Anterior cingulate cortex (tissue), 58 donors: ENCODE results near the gene ACSBG1.

ENCODE experiments used
- DNase-seq, 58 donors: peaks; one replicate each; lab custom pipeline; 2025; lab: John Stamatoyannopoulos, UW

ACSBG1 gene

DNA sequence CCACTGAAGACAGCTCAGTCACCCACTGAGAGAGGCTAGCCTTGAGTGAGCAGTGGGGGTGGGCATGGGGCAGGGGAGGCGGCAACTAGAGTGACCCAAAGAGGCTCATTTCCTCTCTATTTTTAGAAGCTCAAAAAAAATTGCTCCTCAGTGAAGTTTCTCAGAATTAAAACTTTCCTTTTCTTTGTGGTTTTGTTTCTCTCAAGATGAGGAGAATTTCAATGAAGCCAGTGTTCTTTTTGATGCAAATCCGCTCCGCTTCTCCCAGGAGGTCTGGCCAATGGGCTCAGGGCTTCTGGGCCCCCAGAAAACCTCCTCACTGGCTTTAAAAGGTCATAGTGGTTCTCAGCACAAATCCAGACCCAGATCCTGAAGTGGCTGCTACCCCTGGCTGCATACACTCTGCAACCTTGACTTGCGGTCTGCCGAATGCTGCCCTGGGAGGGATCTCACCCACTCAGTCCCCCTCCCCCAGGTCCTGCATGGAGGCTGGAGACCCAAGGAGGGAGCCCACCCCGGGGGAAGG, at the start of gene ACSBG1:
Gene ACSBG1 (minus strand): TSS at position 51 of the 526 bp plus-strand sequence. CDS start 64 bp downstream, outside the sequence.
- DNase-seq, result peak in 19 of 58 donors; percentile 5 to 82 (median 41)

- peak in 1 of 58 donors; percentile 10 for DNase-seq
These were observed 48.0 kb upstream of the ACSBG1 start for GRCh38 chr15:78282324-78282723.

DNA sequence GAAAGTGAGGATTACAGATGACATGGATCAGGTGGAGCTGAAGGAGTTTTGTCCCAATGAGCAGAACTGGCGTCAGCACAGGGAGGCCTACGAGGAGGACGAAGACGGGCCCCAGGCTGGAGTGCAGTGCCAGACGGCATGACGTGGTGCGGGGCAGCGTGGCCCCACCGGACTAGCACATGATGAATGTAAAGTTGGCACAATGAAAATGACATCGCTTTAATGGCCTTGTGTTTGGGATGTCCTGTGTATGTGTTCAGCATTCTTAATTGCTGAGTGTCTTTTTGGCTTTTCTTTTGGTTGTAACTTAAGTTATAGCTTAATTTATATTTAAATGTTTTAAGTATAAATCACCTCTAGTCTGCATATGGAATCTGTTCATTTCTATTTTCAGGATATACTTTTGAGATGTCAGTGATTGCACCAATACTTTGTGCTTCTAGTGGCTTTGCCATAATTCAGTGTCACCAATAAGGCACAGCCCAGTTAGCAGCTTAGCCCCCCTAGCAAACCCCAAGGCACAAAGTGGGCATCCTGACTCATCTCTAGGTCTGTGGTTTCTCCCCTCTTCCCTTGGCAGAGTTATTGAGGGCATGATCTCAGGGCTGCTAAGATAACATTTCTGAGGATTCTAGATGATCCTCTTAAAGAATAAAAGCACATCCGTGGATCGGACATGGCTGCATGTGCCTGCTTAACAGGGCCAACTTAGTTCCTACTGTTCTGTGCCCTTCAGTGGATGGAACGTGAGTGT, 46.1 kb upstream of the ACSBG1 start:
- no peak for DNase-seq

DNA sequence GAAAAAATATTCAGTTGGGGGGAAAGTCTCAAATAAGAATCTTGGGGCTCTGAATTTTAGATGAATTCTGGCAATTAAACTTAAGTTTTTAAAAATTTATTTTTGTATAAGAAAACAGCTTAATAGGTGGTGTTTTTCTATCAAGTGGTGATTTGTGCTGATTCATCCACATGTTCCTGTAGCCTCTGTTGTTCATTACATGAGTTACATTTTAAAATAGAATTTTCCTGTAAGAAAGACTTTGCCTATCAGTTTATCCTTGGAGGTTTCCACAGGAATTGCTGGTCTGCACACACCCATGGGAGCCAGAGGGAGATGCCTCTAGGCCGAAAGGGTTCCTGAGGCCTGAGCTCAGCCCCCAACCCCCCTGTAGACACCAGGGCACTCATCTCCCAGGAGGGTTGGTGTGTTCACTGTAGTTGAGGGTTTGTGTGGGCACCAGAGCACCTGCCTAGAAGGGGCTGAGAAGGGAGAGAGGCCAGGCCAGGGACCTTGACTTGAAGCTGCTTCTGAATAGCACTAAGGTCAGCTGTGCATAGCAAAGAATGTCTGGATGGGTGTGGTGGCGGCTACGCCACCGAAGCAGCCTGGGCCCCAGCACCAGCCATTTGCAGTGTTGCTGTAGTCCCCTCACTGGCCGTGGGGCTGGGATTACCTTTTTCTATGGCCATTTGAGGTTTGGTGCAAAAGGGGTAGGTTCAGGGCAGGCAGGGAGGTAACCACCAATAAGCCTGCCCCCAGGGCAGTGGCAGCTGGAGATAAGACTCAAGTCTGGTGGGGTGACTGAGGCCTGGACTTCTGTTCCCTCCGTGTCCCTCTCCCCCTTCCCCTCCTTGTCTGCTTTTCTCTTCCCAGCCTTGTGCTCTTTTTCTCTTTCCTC, 41.9 kb upstream of the ACSBG1 start:
- no peak for DNase-seq

GRCh38 chr15:78274994-78275393, 40.6 kb upstream of the ACSBG1 start:
- DNase-seq, result no peak

DNA sequence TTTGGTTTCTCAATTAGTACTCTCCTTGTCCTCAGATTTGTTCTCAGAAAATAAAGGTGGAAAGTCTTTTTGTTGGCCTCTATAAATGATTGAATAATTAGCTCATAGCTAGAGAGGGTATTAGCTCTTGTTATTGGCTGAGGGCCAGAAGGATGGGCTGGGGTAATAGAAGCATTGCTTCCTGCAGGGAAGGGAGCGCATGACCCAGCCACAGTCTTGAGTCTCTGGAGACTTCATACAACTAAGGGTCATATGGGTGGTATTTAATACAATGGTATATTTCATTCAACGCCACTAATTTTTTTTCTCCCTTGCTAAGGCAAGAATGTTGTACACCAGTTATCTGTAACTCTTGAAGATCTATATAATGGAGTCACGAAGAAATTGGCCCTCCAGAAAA, 38.4 kb upstream of the ACSBG1 start:
- no peak for DNase-seq

DNA sequence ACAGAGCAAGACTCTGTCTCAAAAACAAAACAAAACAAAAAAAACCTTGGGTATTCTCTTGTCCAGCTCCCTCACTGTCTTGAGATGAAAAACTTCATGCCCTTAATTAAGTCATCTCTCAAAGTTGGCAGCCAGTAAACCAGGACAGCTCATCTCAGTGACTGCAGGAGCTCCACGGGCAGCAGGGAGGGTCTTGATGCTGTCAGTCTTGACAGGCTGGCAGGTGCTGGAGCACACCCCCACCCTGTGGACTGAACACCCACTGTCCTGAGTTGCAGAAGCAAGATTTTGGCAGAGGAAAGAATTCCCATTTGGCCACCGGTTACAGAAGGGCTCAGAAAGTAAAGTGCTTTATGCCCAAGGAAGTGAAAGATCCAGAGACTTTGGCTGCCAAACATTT, 38.0 kb upstream of the ACSBG1 start:
- no peak for DNase-seq

- DNase-seq, result no peak
These were observed 32.4 kb upstream of the ACSBG1 start for GRCh38 chr15:78266806-78267205.

DNA sequence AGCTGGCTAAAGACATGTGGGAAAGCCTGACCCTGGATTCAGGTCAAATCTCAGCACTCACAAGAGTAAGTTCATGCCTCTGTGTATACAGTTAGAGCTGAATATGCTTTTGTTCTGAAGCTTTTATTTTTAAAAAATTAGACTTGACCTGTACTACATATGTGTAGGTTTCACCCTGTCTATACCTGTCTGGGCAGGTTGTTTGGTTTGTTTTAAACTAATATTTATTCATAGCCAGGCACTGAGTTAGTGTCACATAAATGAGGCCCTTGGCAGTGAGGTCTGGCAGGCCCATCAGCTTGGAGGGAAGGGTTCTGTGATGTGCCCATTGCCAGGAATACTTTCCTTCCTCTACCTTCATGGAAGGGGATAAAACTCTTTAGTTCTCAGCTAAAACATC, 31.9 kb upstream of the ACSBG1 start:
- DNase-seq, result no peak

GRCh38 chr15:78265752-78266224, 31.4 kb upstream of the ACSBG1 start:
- DNase-seq, result peak in 4 of 58 donors; percentile 8 to 30 (median 15)

GRCh38 chr15:78265137-78265460, 30.7 kb upstream of the ACSBG1 start:
- peak in 2 of 58 donors; percentile 54 to 62 for DNase-seq

- peak in 52 of 58 donors; percentile 19 to 88 (median 62) for DNase-seq
These were observed 30.2 kb upstream of the ACSBG1 start, which contains the start of gene DNAJA4 for GRCh38 chr15:78264304-78265136. Gene DNAJA4 (plus strand): TSS chr15:78264562. CDS start chr15:78264764, 202 bp downstream.

DNA sequence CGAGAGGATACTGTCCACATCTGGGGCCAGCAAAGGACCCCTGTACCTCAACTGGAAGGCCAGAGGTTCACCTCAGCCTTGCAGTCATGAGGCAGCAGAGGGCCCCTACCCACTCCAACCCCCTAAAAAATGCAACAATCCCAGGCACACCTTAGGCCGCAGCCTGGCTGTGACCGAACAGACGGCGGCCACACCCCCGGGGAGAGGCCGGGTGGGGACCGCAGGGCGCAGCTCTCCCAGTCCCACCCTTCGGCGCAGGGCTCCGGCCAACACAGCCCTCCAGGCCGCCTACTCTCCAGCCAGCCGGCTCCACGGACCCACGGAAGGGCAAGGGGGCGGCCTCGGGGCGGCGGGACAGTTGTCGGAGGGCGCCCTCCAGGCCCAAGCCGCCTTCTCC, 29.5 kb upstream of the ACSBG1 start:
- no peak for DNase-seq

- no peak for DNase-seq
These were observed 29.0 kb upstream of the ACSBG1 start for GRCh38 chr15:78263351-78263781.

DNA sequence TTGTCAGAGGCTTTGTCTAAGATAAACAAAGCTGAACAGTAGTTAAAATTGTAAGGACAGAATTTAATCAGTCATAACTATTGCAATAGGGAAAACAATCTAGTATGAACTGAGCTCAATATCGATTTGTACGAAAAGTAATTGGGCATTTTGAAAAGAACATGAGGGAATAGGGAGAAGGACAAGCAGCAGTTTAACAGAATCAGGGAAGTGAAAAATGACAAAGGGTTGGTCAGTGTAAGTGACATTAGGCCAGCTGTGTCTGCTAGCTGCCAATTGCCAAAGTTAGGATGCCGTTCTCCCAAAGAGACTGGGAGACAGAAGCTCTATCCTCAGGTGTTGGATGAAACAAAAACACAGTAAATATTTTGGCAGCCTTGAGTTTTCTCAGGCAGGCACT, 26.7 kb upstream of the ACSBG1 start:
- no peak for DNase-seq

GRCh38 chr15:78260489-78260888, 26.1 kb upstream of the ACSBG1 start:
- peak in 2 of 58 donors; percentile 20 to 26 for DNase-seq

DNA sequence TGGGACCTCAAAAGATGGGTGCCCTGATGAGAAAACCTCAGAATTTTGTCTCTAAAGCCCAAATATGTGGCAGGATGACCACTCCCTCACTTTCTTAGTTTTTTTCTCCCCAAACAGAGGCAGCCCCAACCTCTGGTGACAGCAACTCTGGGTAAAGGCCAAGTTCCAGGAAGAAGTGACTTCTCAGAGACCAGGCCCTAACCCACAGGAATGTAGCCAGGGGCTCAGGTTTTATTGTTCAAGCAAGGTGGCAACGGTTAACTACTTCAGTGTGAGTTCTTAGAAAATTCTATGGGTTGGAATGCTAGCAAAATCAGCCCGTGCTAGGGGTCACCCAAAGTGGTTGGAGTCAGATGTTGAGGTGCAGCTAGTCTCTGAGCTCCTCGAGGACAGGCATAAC, 24.9 kb upstream of the ACSBG1 start:
- DNase-seq, result no peak

GRCh38 chr15:78257681-78258080, 23.3 kb upstream of the ACSBG1 start:
- peak in 6 of 58 donors; percentile 19 to 71 (median 27) for DNase-seq

GRCh38 chr15:78256044-78256437, 21.7 kb upstream of the ACSBG1 start:
- DNase-seq, result no peak

DNA sequence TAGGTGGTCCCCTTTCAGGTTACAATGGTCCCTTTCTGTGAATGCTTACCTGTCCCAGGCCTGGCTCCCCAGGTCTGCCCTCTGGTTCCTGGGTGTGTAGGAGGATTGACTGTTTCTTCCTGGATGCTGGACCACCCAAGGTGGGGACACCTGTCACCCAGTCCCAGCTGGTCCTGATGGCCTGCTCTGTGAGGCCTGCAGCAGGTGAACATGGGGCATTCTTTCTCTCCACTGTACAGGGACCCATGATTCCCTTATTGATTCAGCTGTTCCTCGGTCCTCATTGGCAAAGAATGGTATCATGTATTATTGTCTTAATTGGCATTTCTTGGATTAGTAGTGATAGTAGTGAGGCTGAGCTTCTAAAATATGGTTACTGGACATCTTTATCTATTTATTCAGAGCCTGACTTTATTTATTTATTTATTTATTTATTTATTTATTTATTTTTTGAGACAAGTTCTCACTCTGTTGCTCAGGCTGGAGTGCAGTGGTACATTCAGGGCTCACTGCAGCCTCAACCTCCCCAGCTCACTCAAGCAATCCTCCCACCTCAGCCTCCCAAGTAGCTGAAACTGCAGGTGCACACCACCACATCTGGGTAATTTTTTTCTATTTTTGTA, 21.2 kb upstream of the ACSBG1 start:
- DNase-seq, result no peak
